ENCODE results near the gene P2RX1. TPM values are rescaled to one million over a fixed set of nuclear protein-coding genes. Genes with fewer than 3 reads are reported as not detected.

P2RX1 gene
- total and polyA plus RNA-seq, 2 of the 4 experiments (the other 2 are of a cell fraction) = not detected

DNA sequence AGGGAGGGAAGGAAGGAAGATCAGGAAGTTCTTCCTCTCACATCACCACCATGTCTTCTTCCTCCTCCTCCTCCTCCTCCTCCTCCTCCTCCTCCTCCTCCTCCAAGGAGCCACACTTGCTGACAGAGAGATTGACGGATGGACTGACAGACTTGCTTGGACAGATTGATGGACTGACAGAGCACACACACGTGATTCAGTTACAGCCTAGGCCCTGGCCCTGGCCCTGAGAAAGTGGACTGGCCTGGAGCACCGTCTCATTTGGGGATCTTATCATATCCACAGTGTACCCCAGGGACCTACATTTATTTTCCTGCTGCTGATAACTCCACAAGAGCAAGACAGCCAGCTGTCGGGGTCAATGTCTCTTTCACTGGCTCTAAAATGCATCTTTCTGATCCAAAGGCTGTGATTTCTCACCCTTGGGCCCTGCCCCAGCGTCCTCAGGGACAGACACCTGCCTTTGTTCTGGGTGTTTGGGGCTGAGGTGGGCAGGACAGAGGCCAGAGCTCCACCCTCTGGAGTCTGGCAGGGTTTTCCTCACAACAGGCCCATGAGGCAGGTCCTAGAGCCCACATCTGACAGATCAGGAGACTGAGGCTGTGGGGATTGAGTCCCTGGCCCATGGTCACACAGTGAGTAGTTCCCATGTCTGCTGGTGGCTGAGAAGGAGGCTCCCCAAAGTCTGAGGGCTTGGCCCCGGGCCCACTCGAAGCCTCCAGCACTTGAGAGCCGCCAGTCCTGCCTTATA lies 2.3 kb upstream of the P2RX1 start:
- ChIA-PET CTCF (no interaction called here), POLR2A (ENCODE audit: unreplicated experiment) (no interaction called here)
- Histone ChIP-seq H3K9me3 (ENCODE audit: control insufficient read depth, insufficient read depth, low read length) (no peaks in the 10 kb centered on the region), H3K4ac (ENCODE audit: low read depth, low read length) (no peak overlapping the region), H2BK20ac (ENCODE audit: low read depth, low read length) (no peak overlapping the region), H2BK5ac (ENCODE audit: low read depth, low read length, poor library complexity, severe bottlenecking) (no peak overlapping the region), H3K18ac (ENCODE audit: low read depth, low read length) (no peak overlapping the region), H4K5ac (ENCODE audit: low read depth, low read length) (no peak overlapping the region), H3K4me3 (ENCODE audit: insufficient read depth, low read depth, low read length) (no peak overlapping the region), H3K56ac (ENCODE audit: extremely low read depth, insufficient read depth, low read length) (no peak overlapping the region), H2BK120ac (ENCODE audit: low read depth, low read length) (no peak overlapping the region), H2AK9ac (replicated peaks; ENCODE audit: low read depth, low read length, poor library complexity) (peak overlapping the region; percentile 72), H2AFZ (replicated peaks; ENCODE audit: low read length, poor library complexity) (peak overlapping the region; percentile 43), H3K79me1 (ENCODE audit: low read depth in 1 of 2, low read length in 2 of 2) (no peaks in the 10 kb centered on the region), H3K27ac (ENCODE audit: insufficient read depth, low read length) (no peak overlapping the region), H2AK5ac (ENCODE audit: low read depth, low read length) (no peak overlapping the region; the same call in 1 of the 2 replicates), H3K9me1 (ENCODE audit: insufficient read depth, low read length) (no peaks in the 10 kb centered on the region), H3K36me3 (ENCODE audit: control insufficient read depth, insufficient read depth, low read length) (no peaks in the 10 kb centered on the region), H3K27me3 (ENCODE audit: control insufficient read depth, insufficient read depth, low read length) (no peaks in the 10 kb centered on the region), H4K20me1 (ENCODE audit: insufficient read depth, low read length) (no peaks in the 10 kb centered on the region), H3K14ac (replicated peaks; ENCODE audit: low read depth, low read length) (no peak overlapping the region), H4K91ac (ENCODE audit: insufficient read depth, low read depth, low read length) (no peak overlapping the region), H3K4me2 (ENCODE audit: low read depth, low read length) (no peak overlapping the region), H3K23ac (ENCODE audit: low read depth, low read length) (no peak overlapping the region), H3K9ac (ENCODE audit: low read depth, low read length) (no peak overlapping the region), H2BK15ac (ENCODE audit: low read depth, low read length) (no peak overlapping the region), H3K4me1 (ENCODE audit: control insufficient read depth, insufficient read depth, low read length) (peaks cover 5% of the 10 kb centered on the region; the same call in 1 of the 2 replicates), H4K8ac (ENCODE audit: low read depth in 2 of 2, low read length in 2 of 2) (no peak overlapping the region)
- no peak for ATAC-seq (ENCODE audit: low read depth)
- dilution Hi-C loops (cut with HindIII; ENCODE audit: low sequenced_read_pairs, unreplicated experiment) = no loop called here
- intact Hi-C loops (cut with micrococcal nuclease) = no loop called here
- WGBS, 2 experiments (ENCODE audit: extremely low coverage in 2 of 2, insufficient read length in 1 of 2) = 52% methylated on average over 3 of the region's 8 CpGs; no CpG with 5 or more reads in 1 of the 2 experiments
- in situ Hi-C loops (cut with MboI; ENCODE audit: low sequenced_read_pairs) = no loop called here
- no TSS peak for BruUV-seq (replicated peaks)
- DNase-seq = no peak
- TF ChIP-seq, protein P1, sequence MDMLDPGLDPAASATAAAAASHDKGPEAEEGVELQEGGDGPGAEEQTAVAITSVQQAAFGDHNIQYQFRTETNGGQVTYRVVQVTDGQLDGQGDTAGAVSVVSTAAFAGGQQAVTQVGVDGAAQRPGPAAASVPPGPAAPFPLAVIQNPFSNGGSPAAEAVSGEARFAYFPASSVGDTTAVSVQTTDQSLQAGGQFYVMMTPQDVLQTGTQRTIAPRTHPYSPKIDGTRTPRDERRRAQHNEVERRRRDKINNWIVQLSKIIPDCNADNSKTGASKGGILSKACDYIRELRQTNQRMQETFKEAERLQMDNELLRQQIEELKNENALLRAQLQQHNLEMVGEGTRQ (IDR thresholded peaks at IDR 0.05; ENCODE audit: low read depth, low read length) = no peak
- no peak for TF ChIP-seq MXI1 (IDR thresholded peaks at IDR 0.05; ENCODE audit: borderline replicate concordance, low read depth, low read length)
- no peak for TF ChIP-seq NFE2L2 (IDR thresholded peaks at IDR 0.05; ENCODE audit: low read depth, low read length)
- TF ChIP-seq, protein P2, sequence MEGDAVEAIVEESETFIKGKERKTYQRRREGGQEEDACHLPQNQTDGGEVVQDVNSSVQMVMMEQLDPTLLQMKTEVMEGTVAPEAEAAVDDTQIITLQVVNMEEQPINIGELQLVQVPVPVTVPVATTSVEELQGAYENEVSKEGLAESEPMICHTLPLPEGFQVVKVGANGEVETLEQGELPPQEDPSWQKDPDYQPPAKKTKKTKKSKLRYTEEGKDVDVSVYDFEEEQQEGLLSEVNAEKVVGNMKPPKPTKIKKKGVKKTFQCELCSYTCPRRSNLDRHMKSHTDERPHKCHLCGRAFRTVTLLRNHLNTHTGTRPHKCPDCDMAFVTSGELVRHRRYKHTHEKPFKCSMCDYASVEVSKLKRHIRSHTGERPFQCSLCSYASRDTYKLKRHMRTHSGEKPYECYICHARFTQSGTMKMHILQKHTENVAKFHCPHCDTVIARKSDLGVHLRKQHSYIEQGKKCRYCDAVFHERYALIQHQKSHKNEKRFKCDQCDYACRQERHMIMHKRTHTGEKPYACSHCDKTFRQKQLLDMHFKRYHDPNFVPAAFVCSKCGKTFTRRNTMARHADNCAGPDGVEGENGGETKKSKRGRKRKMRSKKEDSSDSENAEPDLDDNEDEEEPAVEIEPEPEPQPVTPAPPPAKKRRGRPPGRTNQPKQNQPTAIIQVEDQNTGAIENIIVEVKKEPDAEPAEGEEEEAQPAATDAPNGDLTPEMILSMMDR (conservative IDR thresholded peaks at IDR 0.05; ENCODE audit: low read depth, low read length) = no peak
- TF ChIP-seq MAZ (IDR thresholded peaks at IDR 0.05; ENCODE audit: borderline replicate concordance, low read depth, low read length) = no peak
- TF ChIP-seq FOS (IDR thresholded peaks at IDR 0.05; ENCODE audit: low read depth, low read length) = no peak
- TF ChIP-seq CEBPB (IDR thresholded peaks at IDR 0.05; ENCODE audit: low read depth, low read length) = no peak
- TF ChIP-seq CHD1 (IDR thresholded peaks at IDR 0.05; ENCODE audit: low read depth, low read length) = no peak
